Esophagus muscularis mucosa (tissue), 4 donors: ENCODE measurements around the gene ATG4C. TPM values are rescaled to one million over a fixed set of nuclear protein-coding genes. Genes with fewer than 3 reads are reported as not detected.

Experiments
- DNase-seq: peaks from one replicate; pipeline ENCODE4 v3.0.0-alpha.2; 2017; ENCODE audit errors: extremely low spot score
- H3K27ac ChIP-seq, 4 donors: fragments of 200-600 bp; sonication (generic); replicated peaks in 1 of 4; 1 replicate in 3 of 4; 2 replicates in 1 of 4; pipeline ENCODE4 v1.5.1; 2016 to 2019; ENCODE audit warnings: mild to moderate bottlenecking in 1 of 4
- H3K27me3 ChIP-seq, 4 donors: fragments of 200-600 bp; sonication (generic); one replicate each; pipeline versions ENCODE4 v1.5.1 to v1.6.0; 2016 to 2019
- H3K36me3 ChIP-seq, 4 donors: fragments of 200-600 bp; sonication (generic); one replicate each; pipeline ENCODE4 v1.5.1; 2016 to 2019
- H3K4me1 ChIP-seq, 4 donors: fragments of 200-600 bp; sonication (generic); one replicate each; pipeline ENCODE4 v1.5.1; 2016 to 2019
- H3K4me3 ChIP-seq, 4 donors: fragments of 200-600 bp; sonication (generic); 1 replicate in 2 of 4; 2 replicates in 2 of 4; pipeline ENCODE4 v1.5.1; 2016 to 2019; ENCODE audit warnings: mild to moderate bottlenecking in 4 of 4, moderate library complexity in 1 of 4
- H3K9me3 ChIP-seq, 4 donors: fragments of 200-600 bp; sonication (generic); 1 replicate in 3 of 4; 2 replicates in 1 of 4; pipeline ENCODE4 v1.5.1; 2016 to 2019
- CTCF ChIP-seq, 3 experiments: fragments of 200-600 bp in 2 of 3; fragments of 450-650 bp in 1 of 3; sonication (generic) in 2 of 3; IDR thresholded peaks; one replicate each; pipeline ENCODE4 v1.5.1; 2017 to 2019; ENCODE audit warnings: antibody characterized with exemption in 3 of 3, mild to moderate bottlenecking in 2 of 3, moderate library complexity in 1 of 3
- EP300 ChIP-seq: sonication (generic); formaldehyde crosslinking; IDR thresholded peaks from one replicate; pipeline ENCODE4 v1.6.1; 2017; ENCODE audit warnings: antibody characterized with exemption
- POLR2A ChIP-seq: fragments of 450-650 bp; IDR thresholded peaks from one replicate; pipeline ENCODE4 v1.6.1; 2017; ENCODE audit warnings: antibody characterized with exemption, moderate library complexity, mild to moderate bottlenecking, low read depth
- POLR2AphosphoS5 ChIP-seq, 2 donors: sonication (generic); formaldehyde crosslinking; IDR thresholded peaks; one replicate each; pipeline ENCODE4 v1.6.1; 2017; ENCODE audit warnings: antibody characterized with exemption in 2 of 2
- WGBS: methylation state at CpG from one replicate; pipeline ENCODE4 v1.1.5; 2018; 5-methylcytosine and 5-hydroxymethylcytosine counted together
- intact Hi-C: fragments of 100-400 bp; cut with DNase I; formaldehyde crosslinking; loops from one replicate; pipeline ENCODE4 v1.15.1; 2023
- total RNA-seq, 4 donors: library from RNA; depleted of rRNA; stranded (reverse); fragments of >200 nt; gene quantifications; one replicate each; pipeline versions ENCODE4 v1.1.0 to v1.2.1, GENCODE V29; 2016

The ATG4C gene
- total RNA-seq, 4 donors from 2014 or later = 5.0 to 12.5 (median 8.3) TPM

GRCh38 chr1:62840555-62840954 is 56.6 kb downstream of the ATG4C start:
- no peak for TF ChIP-seq CTCF (IDR thresholded peaks at IDR 0.05)
- TF ChIP-seq POLR2A = no peak
- no peak for TF ChIP-seq POLR2AphosphoS5 (IDR thresholded peaks at IDR 0.05)
- no peak for TF ChIP-seq EP300
- intact Hi-C loops = no loop called here

GRCh38 chr1:62841587-62842169 is 57.7 kb downstream of the ATG4C start:
- DNase-seq = no peak
- Histone ChIP-seq H3K9me3 (no peaks in the 10 kb centered on the region), H3K36me3 (peaks cover 3 to 12% (median 6%) of the 10 kb centered on the region in 4 donors), H3K27me3 (no peaks in the 10 kb centered on the region), H3K4me3 (no peak overlapping the region), H3K4me1 (peaks cover 0 to 3% (median 0%) of the 10 kb centered on the region in 4 donors), H3K27ac (no peak overlapping the region)
- TF ChIP-seq POLR2A (no peak), EP300 (no peak), CTCF (IDR thresholded peaks at IDR 0.05) (peak; percentile 59 to 71 (median 69)), POLR2AphosphoS5 (IDR thresholded peaks at IDR 0.05) (no peak)
- intact Hi-C loops = no loop called here
- WGBS = 4% methylated on average over 3 of the region's 3 CpGs

More at GRCh38 chr1:62840555-62840954, 56.6 kb downstream of the ATG4C start:
- Histone ChIP-seq H3K4me3 (no peak overlapping the region), H3K27me3 (no peaks in the 10 kb centered on the region), H3K27ac (no peak overlapping the region), H3K4me1 (peaks cover 0 to 3% (median 0%) of the 10 kb centered on the region in 4 donors), H3K9me3 (no peaks in the 10 kb centered on the region), H3K36me3 (peaks cover 0 to under 1% (median under 1%) of the 10 kb centered on the region in 4 donors)
- 100% methylated on average over 1 of the region's 1 CpG for WGBS
- DNase-seq = no peak

GRCh38 chr1:62844030-62844429 is 60.1 kb downstream of the ATG4C start:
- no peak for DNase-seq
- TF ChIP-seq CTCF (IDR thresholded peaks at IDR 0.05) = no peak
- no peak for TF ChIP-seq POLR2A
- TF ChIP-seq EP300 = no peak
- TF ChIP-seq POLR2AphosphoS5 (IDR thresholded peaks at IDR 0.05) = no peak
- Histone ChIP-seq H3K9me3 (no peaks in the 10 kb centered on the region), H3K36me3 (peaks cover 3 to 17% (median 6%) of the 10 kb centered on the region in 4 donors), H3K27me3 (no peaks in the 10 kb centered on the region), H3K4me3 (no peak overlapping the region), H3K4me1 (peaks cover 0 to 3% (median 0%) of the 10 kb centered on the region in 4 donors), H3K27ac (no peak overlapping the region)
- intact Hi-C loops = no loop called here

GRCh38 chr1:62849031-62849430 is 65.1 kb downstream of the ATG4C start:
- Histone ChIP-seq H3K36me3 (peaks cover 3 to 30% (median 12%) of the 10 kb centered on the region in 4 donors), H3K4me1 (no peaks in the 10 kb centered on the region), H3K27me3 (no peaks in the 10 kb centered on the region), H3K27ac (no peak overlapping the region), H3K4me3 (no peak overlapping the region), H3K9me3 (no peaks in the 10 kb centered on the region)
- 89% methylated on average over 4 of the region's 4 CpGs for WGBS
- no peak for DNase-seq
- intact Hi-C loops = no loop called here
- no peak for TF ChIP-seq POLR2AphosphoS5 (IDR thresholded peaks at IDR 0.05)
- TF ChIP-seq EP300 = no peak
- TF ChIP-seq CTCF (IDR thresholded peaks at IDR 0.05) = no peak
- no peak for TF ChIP-seq POLR2A

GRCh38 chr1:62852253-62852652 is 68.3 kb downstream of the ATG4C start:
- TF ChIP-seq CTCF (IDR thresholded peaks at IDR 0.05) (no peak), POLR2AphosphoS5 (IDR thresholded peaks at IDR 0.05) (no peak), EP300 (no peak), POLR2A (no peak)
- intact Hi-C loops = no loop called here

More at GRCh38 chr1:62852253-62852652, 68.3 kb downstream of the ATG4C start:
- Histone ChIP-seq H3K4me1 (no peaks in the 10 kb centered on the region), H3K4me3 (no peak overlapping the region), H3K27me3 (no peaks in the 10 kb centered on the region), H3K9me3 (no peaks in the 10 kb centered on the region), H3K27ac (no peak overlapping the region), H3K36me3 (peaks cover 0 to 26% (median 10%) of the 10 kb centered on the region in 4 donors)
- no peak for DNase-seq
